Duodenal mucosa (tissue), 2 donors: Measurements from ENCODE around the gene CAPN3.

ENCODE experiments used
- H3K27ac ChIP-seq: one replicate; pipeline ENCODE4 v1.7.0; 2013; ENCODE audit warnings: low read depth, low read length
- H3K27me3 ChIP-seq, 2 donors: one replicate each; pipeline ENCODE4 v1.7.0; 2013; ENCODE audit warnings: low read length in 2 of 2, control low read depth in 1 of 2; ENCODE audit not compliant: insufficient read depth in 2 of 2, control insufficient read depth in 1 of 2
- H3K36me3 ChIP-seq, 2 donors: one replicate each; pipeline ENCODE4 v1.7.0; 2013; ENCODE audit warnings: low read length in 2 of 2, control low read depth in 1 of 2; ENCODE audit not compliant: insufficient read depth in 2 of 2, control insufficient read depth in 1 of 2
- H3K4me1 ChIP-seq, 2 donors: one replicate each; pipeline ENCODE4 v1.7.0; 2013; ENCODE audit warnings: low read length in 2 of 2, control low read depth in 1 of 2; ENCODE audit not compliant: insufficient read depth in 2 of 2, control insufficient read depth in 1 of 2
- H3K4me3 ChIP-seq, 2 donors: one replicate each; pipeline ENCODE4 v1.7.0; 2013; ENCODE audit warnings: low read length in 2 of 2, low read depth in 1 of 2
- H3K9ac ChIP-seq, 2 donors: one replicate each; pipeline ENCODE4 v1.7.0; 2013; ENCODE audit warnings: low read length in 2 of 2, low read depth in 1 of 2
- H3K9me3 ChIP-seq, 2 donors: one replicate each; pipeline ENCODE4 v1.7.0; 2013; ENCODE audit warnings: low read length in 2 of 2, control low read depth in 1 of 2; ENCODE audit not compliant: control insufficient read depth in 1 of 2

CAPN3 gene

DNA sequence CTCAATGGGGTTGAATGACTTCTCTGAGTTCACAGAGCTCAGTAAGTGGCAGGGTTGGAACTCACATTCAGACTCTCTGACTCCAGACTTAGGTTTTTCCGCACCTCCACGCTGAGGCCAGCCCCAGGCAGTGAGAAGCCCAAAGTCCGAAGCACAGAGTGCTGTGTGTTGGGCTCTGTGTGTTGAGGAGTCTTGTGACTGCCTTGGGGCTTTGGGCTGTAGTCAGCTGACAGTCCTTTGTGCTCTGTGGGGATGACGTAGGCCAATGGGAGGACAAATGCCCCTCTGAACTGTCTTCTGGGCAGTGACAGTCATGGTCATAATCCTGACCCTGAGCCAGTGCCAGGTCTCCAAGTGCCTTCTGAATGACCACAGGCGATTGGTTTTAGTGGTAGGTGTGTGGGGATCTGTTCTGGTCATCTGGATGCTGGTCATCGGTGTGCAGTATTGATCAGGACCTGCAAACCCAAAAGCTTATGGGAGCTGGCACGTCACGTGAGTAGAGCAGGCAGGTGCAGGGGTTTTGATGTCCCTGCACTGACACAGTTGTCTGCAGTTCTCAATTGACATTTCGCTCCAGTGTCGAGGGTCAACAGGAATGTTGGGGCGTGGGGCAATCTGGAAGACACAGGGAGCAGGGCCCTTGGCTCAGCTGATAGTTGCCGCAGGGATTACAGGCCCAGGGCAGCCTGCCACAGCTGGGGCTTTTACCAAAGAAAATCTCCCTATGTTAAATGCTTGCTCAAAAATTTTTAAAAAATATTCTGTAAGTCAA lies 45.3 kb downstream of the CAPN3 start:
- Histone ChIP-seq H3K27me3 (no peaks in the 10 kb centered on the region), H3K4me1 (peaks cover 0 to 8% of the 10 kb centered on the region in 2 donors), H3K9me3 (no peaks in the 10 kb centered on the region), H3K9ac (no peak overlapping the region), H3K27ac (no peak overlapping the region), H3K4me3 (no peak overlapping the region), H3K36me3 (peaks cover 6 to 30% of the 10 kb centered on the region in 2 donors)

GRCh38 chr15:42405863-42406482 lies 46.7 kb downstream of the CAPN3 start:
- peaks cover 0 to 8% of the 10 kb centered on the region in 2 donors for H3K4me1 ChIP-seq
- H3K27ac ChIP-seq, result no peak overlapping the region
- H3K27me3 ChIP-seq, result no peaks in the 10 kb centered on the region
- H3K4me3 ChIP-seq, result no peak overlapping the region
- peaks cover 8 to 29% of the 10 kb centered on the region in 2 donors for H3K36me3 ChIP-seq
- H3K9ac ChIP-seq, result no peak overlapping the region
- no peaks in the 10 kb centered on the region for H3K9me3 ChIP-seq

DNA sequence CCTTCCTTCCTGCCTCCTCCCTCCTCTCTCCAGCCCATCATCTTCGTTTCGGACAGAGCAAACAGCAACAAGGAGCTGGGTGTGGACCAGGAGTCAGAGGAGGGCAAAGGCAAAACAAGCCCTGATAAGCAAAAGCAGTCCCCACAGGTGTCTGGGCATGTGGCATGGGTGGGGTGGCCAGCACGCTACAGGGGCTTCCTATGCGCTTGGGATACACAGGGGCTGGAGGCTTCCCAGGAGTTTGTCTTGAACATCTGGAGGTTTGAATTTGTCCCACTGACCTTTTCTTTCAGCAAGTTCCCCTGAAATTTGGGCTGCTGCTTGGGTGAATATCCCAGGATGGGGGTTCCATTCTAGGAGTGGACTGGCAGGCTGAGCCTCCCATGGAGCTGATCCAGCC lies 48.9 kb downstream of the CAPN3 start:
- Histone ChIP-seq H3K9ac (no peak overlapping the region), H3K27me3 (no peaks in the 10 kb centered on the region), H3K27ac (no peak overlapping the region), H3K4me3 (no peak overlapping the region), H3K9me3 (no peaks in the 10 kb centered on the region), H3K4me1 (peaks cover 0 to 8% of the 10 kb centered on the region in 2 donors), H3K36me3 (peaks cover 20 to 33% of the 10 kb centered on the region in 2 donors)

DNA sequence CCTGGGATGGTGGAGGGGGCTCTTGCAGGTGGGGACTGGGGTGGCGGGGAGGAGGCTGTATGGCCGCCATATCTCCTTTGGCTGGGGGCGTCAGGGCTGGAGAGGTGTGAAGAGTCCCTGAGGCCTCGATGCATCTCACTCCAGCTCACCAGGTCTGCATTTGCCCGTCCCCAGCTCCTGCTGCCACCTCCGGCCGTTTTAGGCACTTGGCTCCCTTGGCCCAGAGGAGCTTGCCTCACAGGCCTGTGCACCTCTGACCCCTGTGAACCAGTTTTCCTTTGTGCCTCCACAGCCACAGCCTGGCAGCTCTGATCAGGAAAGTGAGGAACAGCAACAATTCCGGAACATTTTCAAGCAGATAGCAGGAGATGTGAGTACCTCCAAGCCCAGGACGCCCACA lies 49.7 kb downstream of the CAPN3 start:
- H3K9ac ChIP-seq, result no peak overlapping the region
- no peak overlapping the region for H3K4me3 ChIP-seq
- peaks cover 0 to 8% of the 10 kb centered on the region in 2 donors for H3K4me1 ChIP-seq
- no peaks in the 10 kb centered on the region for H3K9me3 ChIP-seq
- no peak overlapping the region for H3K27ac ChIP-seq
- H3K36me3 ChIP-seq, result peaks cover 20 to 36% of the 10 kb centered on the region in 2 donors
- no peaks in the 10 kb centered on the region for H3K27me3 ChIP-seq

GRCh38 chr15:42411884-42412283 lies 52.6 kb downstream of the CAPN3 start:
- Histone ChIP-seq H3K9me3 (no peaks in the 10 kb centered on the region), H3K27me3 (no peaks in the 10 kb centered on the region), H3K9ac (no peak overlapping the region), H3K4me3 (no peak overlapping the region), H3K4me1 (no peaks in the 10 kb centered on the region), H3K27ac (no peak overlapping the region), H3K36me3 (peaks cover 29 to 58% of the 10 kb centered on the region in 2 donors)

DNA sequence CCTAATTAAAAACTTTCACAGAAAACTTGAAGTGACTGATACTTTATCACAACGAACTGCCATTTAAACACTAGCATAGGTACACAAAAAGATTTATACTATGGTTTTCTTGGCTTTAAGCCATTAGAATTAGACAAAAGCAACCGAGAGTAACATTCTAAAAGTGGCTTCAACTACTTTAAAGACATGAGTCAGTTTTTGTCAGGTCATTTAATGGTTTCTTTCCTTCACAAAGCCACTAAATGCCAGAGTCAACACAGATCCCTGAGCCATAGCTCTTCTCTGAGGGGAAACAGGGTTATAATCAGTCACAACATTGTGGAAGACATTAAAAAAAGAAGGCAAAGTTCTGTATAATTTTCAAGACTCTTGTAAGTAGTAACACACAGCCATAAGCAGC lies 54.6 kb downstream of the CAPN3 start:
- Histone ChIP-seq H3K4me3 (no peak overlapping the region), H3K36me3 (peaks cover 39 to 71% of the 10 kb centered on the region in 2 donors), H3K27ac (no peak overlapping the region), H3K27me3 (no peaks in the 10 kb centered on the region), H3K9me3 (no peaks in the 10 kb centered on the region), H3K9ac (no peak overlapping the region), H3K4me1 (no peaks in the 10 kb centered on the region)

DNA sequence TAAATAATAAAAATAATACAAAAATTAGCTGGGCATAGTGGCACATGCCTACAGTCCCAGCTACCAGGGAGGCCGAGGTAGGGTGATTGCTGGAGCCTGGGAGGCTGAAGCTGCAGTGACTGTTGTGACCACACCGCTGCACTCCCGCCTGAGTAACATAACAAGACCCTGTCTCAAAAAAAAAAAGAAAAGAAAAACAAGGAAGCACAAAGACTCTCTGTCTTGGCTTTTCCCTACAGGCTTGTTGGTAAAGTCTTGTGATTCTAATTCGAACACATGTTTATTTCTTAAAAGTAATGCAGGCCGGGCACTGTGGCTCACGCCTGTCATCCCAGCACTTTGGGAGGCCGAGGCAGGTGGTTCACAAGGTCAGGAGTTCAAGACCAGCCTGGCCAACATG lies 60.1 kb downstream of the CAPN3 start:
- H3K4me1 ChIP-seq, result no peaks in the 10 kb centered on the region
- H3K9ac ChIP-seq, result no peak overlapping the region
- no peak overlapping the region for H3K27ac ChIP-seq
- no peak overlapping the region for H3K4me3 ChIP-seq
- H3K9me3 ChIP-seq, result no peaks in the 10 kb centered on the region
- H3K36me3 ChIP-seq, result peaks cover 40 to 75% of the 10 kb centered on the region in 2 donors
- no peaks in the 10 kb centered on the region for H3K27me3 ChIP-seq

DNA sequence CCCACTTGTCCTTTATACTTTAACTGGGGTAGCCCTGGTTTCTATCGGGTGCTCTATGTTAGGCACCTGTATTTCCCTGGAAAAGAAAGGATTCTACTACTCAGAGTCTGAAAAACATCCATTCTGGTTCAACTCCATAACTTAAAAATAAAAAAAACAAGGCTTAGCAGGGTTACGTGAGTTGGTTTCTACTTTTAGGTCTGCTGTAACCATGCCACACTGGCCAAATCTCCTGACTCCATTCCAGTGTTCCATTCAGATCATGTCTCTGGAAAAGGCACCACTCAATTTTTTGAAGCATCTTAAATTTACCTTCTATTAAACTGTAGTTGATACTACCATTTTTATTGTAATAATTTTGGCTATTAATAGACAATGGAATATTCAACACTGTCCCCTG lies 62.1 kb downstream of the CAPN3 start:
- H3K9me3 ChIP-seq, result no peaks in the 10 kb centered on the region
- no peaks in the 10 kb centered on the region for H3K4me1 ChIP-seq
- H3K9ac ChIP-seq, result no peak overlapping the region
- H3K36me3 ChIP-seq, result peaks cover 45 to 80% of the 10 kb centered on the region in 2 donors
- no peak overlapping the region for H3K27ac ChIP-seq
- no peaks in the 10 kb centered on the region for H3K27me3 ChIP-seq
- H3K4me3 ChIP-seq, result no peak overlapping the region

DNA sequence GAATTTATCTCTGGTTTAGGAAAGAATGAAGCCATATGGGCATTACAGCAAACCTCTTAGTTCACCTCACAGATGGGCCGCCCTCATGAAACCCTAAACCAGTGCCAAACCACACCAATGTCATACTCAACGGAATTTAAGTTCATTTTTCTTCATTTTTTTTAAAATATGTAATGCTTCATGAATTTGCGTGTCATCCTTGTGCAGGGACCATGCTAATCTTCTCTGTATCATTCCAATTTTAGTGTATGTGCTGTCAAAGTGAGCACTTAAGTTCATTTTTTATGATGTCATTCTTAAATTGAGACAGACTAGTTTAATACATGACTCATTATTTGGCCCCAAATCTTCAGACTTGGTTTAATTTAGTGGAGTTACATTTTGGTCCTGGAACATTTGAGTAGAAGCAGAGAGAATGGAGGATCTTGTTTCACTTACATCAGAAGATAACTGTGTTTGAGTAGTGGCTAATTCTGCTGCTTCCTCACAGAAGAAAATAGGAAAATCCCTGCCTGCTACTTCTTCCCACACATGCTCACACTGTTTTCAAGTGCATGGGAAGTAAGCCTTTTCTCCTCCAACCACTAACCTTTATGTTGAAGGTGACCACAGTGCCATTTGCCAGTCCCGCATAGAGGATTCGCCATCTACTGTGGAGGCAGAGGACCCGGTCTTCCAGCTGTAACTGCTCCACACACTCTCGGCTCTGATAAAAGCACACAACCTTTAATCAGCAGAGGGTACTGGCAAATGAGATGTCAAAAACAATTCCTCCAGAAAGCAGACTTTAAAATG lies 68.3 kb downstream of the CAPN3 start:
- Histone ChIP-seq H3K4me3 (no peak overlapping the region), H3K9ac (no peak overlapping the region), H3K27ac (no peak overlapping the region), H3K36me3 (peaks cover 34 to 81% of the 10 kb centered on the region in 2 donors), H3K4me1 (no peaks in the 10 kb centered on the region), H3K27me3 (no peaks in the 10 kb centered on the region), H3K9me3 (no peaks in the 10 kb centered on the region)
